SK-N-SH treated with all-trans-retinoic acid at 6 μM for 48 hours (cell line): ENCODE results near the gene CCL16.

Source experiments
- ATAC-seq: fragments of 200-7000 bp; cut with Tn5 transposase; 3 replicates; pipeline ENCODE4 v1.9.1; 2020; ENCODE audit warnings: mild to moderate bottlenecking, moderate library complexity
- BACH2 ChIP-seq: fragments of 250-450 bp; sonication (Bioruptor Pico); IDR thresholded peaks from 2 replicates; pipeline ENCODE4 v1.9.0; 2021; ENCODE audit warnings: mild to moderate bottlenecking, borderline replicate concordance
- CSDC2 ChIP-seq: fragments of 250-450 bp; sonication (Bioruptor Pico); IDR thresholded peaks from 2 replicates; pipeline ENCODE4 v1.5.0; 2020; ENCODE audit warnings: mild to moderate bottlenecking, moderate library complexity
- ESRRG ChIP-seq: fragments of 250-450 bp; sonication (Bioruptor Pico); IDR thresholded peaks from 2 replicates; pipeline ENCODE4 v1.6.1; 2021; ENCODE audit warnings: mild to moderate bottlenecking
- GLIS3 ChIP-seq: fragments of 250-450 bp; sonication (Bioruptor Pico); IDR thresholded peaks from 2 replicates; pipeline ENCODE4 v1.5.0; 2020; ENCODE audit warnings: mild to moderate bottlenecking, moderate library complexity
- ISL1 ChIP-seq: fragments of 250-450 bp; sonication (Bioruptor Pico); IDR thresholded peaks from 2 replicates; pipeline ENCODE4 v2.1.2; 2022; ENCODE audit warnings: mild to moderate bottlenecking, moderate library complexity
- OSR1 ChIP-seq: fragments of 250-450 bp; sonication (Bioruptor Pico); IDR thresholded peaks from 2 replicates; pipeline ENCODE4 v1.8.0; 2022; ENCODE audit warnings: moderate library complexity, mild to moderate bottlenecking, inconsistent platforms
- PPARA ChIP-seq: fragments of 250-450 bp; sonication (Bioruptor Pico); IDR thresholded peaks from 2 replicates; pipeline ENCODE4 v1.5.0; 2020; ENCODE audit warnings: mild to moderate bottlenecking, borderline replicate concordance
- RARB ChIP-seq: fragments of 250-450 bp; sonication (Bioruptor Pico); IDR thresholded peaks from 2 replicates; pipeline ENCODE4 v1.8.0; 2021; ENCODE audit warnings: mild to moderate bottlenecking, moderate library complexity
- SNAI2 ChIP-seq: fragments of 250-450 bp; sonication (Bioruptor Pico); IDR thresholded peaks from 2 replicates; pipeline ENCODE4 v1.5.0; 2020; ENCODE audit warnings: mild to moderate bottlenecking, moderate library complexity
- TCF4 ChIP-seq: fragments of 250-450 bp; sonication (Bioruptor Pico); IDR thresholded peaks from 2 replicates; pipeline ENCODE4 v1.8.0; 2021; ENCODE audit warnings: mild to moderate bottlenecking, moderate library complexity, borderline replicate concordance
- TOX ChIP-seq: fragments of 250-450 bp; sonication (Bioruptor Pico); IDR thresholded peaks from 2 replicates; pipeline ENCODE4 v1.8.0; 2021; ENCODE audit warnings: mild to moderate bottlenecking, moderate library complexity, borderline replicate concordance
- ZC3H10 ChIP-seq: fragments of 250-450 bp; sonication (Bioruptor Pico); IDR thresholded peaks from 2 replicates; pipeline ENCODE4 v1.5.1; 2021; ENCODE audit warnings: mild to moderate bottlenecking, moderate library complexity
- ZFP3 ChIP-seq: fragments of 250-450 bp; sonication (Bioruptor Pico); IDR thresholded peaks from 2 replicates; pipeline ENCODE4 v1.5.0; 2020; ENCODE audit warnings: mild to moderate bottlenecking, moderate library complexity
- ZNF565 ChIP-seq: fragments of 450-650 bp; formaldehyde crosslinking; conservative IDR thresholded peaks from 2 replicates; pipeline ENCODE4 v1.5.0; 2020; ENCODE audit warnings: low read depth, mild to moderate bottlenecking, moderate library complexity
- ZNF70 ChIP-seq: fragments of 450-650 bp; formaldehyde crosslinking; IDR thresholded peaks from 2 replicates; pipeline ENCODE4 v1.5.0; 2020; ENCODE audit warnings: mild to moderate bottlenecking, moderate library complexity
- ZNF8 ChIP-seq: fragments of 450-650 bp; formaldehyde crosslinking; IDR thresholded peaks from 2 replicates; pipeline ENCODE4 v1.5.0; 2020; ENCODE audit warnings: mild to moderate bottlenecking, moderate library complexity
- TF ChIP-seq, protein P1 (sequence below): fragments of 250-450 bp; sonication (Bioruptor Pico); IDR thresholded peaks from 2 replicates; pipeline ENCODE4 v1.5.1; 2021; ENCODE audit warnings: mild to moderate bottlenecking, moderate library complexity
- TF ChIP-seq, protein P2 (sequence below): fragments of 250-450 bp; sonication (Bioruptor Pico); IDR thresholded peaks from 2 replicates; pipeline ENCODE4 v1.5.0; 2020; ENCODE audit warnings: mild to moderate bottlenecking, moderate library complexity
- TF ChIP-seq, protein P3 (sequence below): fragments of 250-450 bp; sonication (Bioruptor Pico); IDR thresholded peaks from 2 replicates; pipeline ENCODE4 v1.8.0; 2021; ENCODE audit warnings: low read depth, mild to moderate bottlenecking, moderate library complexity, borderline replicate concordance
- TF ChIP-seq, protein P4 (sequence below): fragments of 250-450 bp; sonication (Bioruptor Pico); IDR thresholded peaks from 2 replicates; pipeline ENCODE4 v1.8.0; 2020; ENCODE audit warnings: mild to moderate bottlenecking, moderate library complexity, borderline replicate concordance

CCL16 gene

DNA sequence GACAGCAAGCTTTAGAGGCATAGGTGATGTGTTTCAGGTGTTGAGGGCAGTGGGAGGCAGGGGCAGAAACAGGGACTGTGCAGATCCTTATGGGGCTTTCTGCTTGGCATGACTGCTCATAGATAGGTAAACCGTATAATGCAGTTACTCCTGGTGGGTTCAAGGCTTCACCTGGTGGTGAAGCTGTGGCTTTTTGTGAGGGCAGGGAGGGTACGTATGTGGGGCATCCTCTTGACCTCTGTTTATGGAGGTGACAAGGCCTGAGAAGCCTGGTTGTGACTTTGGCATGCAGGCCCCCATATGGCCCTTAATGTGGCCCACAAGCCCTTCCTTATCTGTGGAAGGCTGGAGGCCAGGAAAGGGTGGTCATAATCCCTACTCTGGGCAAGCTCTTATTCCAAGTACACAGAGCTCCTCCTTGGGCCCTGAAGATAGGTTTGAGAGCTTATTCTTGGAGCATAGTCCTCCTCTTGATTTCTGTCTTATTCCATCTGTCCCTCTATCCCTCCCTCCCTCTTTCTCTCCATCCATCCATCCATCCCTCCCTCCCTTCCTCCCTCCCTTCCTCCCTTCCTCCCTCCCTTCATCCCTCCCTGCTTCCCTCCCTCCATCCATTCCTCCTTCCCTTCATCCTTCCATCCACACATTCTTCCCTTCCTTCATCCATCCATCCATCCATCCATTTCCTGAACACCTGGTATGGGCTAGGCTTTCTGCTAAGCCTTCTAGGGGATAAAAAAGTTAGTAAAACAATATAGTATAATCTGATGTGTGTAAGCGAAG lies 1.3 kb upstream of the CCL16 start:
- no peak for TF ChIP-seq ZC3H10 (CRISPR knock-in tag)
- TF ChIP-seq, protein P1, sequence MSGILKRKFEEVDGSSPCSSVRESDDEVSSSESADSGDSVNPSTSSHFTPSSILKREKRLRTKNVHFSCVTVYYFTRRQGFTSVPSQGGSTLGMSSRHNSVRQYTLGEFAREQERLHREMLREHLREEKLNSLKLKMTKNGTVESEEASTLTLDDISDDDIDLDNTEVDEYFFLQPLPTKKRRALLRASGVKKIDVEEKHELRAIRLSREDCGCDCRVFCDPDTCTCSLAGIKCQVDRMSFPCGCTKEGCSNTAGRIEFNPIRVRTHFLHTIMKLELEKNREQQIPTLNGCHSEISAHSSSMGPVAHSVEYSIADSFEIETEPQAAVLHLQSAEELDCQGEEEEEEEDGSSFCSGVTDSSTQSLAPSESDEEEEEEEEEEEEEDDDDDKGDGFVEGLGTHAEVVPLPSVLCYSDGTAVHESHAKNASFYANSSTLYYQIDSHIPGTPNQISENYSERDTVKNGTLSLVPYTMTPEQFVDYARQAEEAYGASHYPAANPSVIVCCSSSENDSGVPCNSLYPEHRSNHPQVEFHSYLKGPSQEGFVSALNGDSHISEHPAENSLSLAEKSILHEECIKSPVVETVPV (CRISPR knock-in tag) = no peak
- no peak for TF ChIP-seq ZNF565
- no peak for TF ChIP-seq TOX (CRISPR knock-in tag)
- TF ChIP-seq ZNF70 (CRISPR knock-in tag) = no peak
- TF ChIP-seq, protein P2, sequence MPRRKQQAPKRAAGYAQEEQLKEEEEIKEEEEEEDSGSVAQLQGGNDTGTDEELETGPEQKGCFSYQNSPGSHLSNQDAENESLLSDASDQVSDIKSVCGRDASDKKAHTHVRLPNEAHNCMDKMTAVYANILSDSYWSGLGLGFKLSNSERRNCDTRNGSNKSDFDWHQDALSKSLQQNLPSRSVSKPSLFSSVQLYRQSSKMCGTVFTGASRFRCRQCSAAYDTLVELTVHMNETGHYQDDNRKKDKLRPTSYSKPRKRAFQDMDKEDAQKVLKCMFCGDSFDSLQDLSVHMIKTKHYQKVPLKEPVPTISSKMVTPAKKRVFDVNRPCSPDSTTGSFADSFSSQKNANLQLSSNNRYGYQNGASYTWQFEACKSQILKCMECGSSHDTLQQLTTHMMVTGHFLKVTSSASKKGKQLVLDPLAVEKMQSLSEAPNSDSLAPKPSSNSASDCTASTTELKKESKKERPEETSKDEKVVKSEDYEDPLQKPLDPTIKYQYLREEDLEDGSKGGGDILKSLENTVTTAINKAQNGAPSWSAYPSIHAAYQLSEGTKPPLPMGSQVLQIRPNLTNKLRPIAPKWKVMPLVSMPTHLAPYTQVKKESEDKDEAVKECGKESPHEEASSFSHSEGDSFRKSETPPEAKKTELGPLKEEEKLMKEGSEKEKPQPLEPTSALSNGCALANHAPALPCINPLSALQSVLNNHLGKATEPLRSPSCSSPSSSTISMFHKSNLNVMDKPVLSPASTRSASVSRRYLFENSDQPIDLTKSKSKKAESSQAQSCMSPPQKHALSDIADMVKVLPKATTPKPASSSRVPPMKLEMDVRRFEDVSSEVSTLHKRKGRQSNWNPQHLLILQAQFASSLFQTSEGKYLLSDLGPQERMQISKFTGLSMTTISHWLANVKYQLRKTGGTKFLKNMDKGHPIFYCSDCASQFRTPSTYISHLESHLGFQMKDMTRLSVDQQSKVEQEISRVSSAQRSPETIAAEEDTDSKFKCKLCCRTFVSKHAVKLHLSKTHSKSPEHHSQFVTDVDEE (CRISPR knock-in tag) = no peak
- no peak for TF ChIP-seq SNAI2 (CRISPR knock-in tag)
- TF ChIP-seq RARB (CRISPR knock-in tag) = no peak
- TF ChIP-seq ESRRG (CRISPR knock-in tag) = no peak
- TF ChIP-seq, protein P3, sequence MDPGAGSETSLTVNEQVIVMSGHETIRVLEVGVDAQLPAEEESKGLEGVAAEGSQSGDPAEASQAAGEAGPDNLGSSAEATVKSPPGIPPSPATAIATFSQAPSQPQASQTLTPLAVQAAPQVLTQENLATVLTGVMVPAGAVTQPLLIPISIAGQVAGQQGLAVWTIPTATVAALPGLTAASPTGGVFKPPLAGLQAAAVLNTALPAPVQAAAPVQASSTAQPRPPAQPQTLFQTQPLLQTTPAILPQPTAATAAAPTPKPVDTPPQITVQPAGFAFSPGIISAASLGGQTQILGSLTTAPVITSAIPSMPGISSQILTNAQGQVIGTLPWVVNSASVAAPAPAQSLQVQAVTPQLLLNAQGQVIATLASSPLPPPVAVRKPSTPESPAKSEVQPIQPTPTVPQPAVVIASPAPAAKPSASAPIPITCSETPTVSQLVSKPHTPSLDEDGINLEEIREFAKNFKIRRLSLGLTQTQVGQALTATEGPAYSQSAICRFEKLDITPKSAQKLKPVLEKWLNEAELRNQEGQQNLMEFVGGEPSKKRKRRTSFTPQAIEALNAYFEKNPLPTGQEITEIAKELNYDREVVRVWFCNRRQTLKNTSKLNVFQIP (CRISPR knock-in tag) = no peak
- TF ChIP-seq ZFP3 (CRISPR knock-in tag) = no peak
- TF ChIP-seq GLIS3 (CRISPR knock-in tag) = no peak
- TF ChIP-seq ISL1 = no peak
- TF ChIP-seq CSDC2 (CRISPR knock-in tag) = no peak
- TF ChIP-seq ZNF8 (CRISPR knock-in tag) = no peak
- no peak for TF ChIP-seq BACH2 (CRISPR knock-in tag)
- no peak for TF ChIP-seq PPARA
- ATAC-seq = no peak

DNA sequence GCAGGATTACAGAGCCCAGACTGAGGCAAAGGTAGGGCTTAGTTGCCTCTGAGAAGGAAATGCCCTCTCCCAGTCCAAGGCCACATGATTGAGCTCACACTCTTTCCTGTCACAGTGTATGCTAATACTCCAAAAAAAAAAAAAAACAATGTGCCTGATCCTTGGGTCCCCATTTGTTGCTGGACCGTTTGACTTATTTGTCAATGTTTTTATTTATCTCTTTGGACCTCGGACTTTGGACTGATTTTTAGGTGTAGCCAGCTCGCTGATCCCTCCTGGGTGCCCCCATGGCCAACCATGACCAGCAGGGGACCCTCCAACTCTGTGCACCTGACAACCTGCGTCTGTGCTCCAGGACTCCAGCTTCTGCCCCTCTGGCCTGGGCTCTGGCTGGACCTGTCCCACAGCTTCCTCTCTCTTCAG lies 622 bp upstream of the CCL16 start:
- no peak for ATAC-seq
- TF ChIP-seq ZNF70 (CRISPR knock-in tag) (no peak), TOX (CRISPR knock-in tag) (no peak)
- TF ChIP-seq, protein P1 (CRISPR knock-in tag) = no peak

DNA sequence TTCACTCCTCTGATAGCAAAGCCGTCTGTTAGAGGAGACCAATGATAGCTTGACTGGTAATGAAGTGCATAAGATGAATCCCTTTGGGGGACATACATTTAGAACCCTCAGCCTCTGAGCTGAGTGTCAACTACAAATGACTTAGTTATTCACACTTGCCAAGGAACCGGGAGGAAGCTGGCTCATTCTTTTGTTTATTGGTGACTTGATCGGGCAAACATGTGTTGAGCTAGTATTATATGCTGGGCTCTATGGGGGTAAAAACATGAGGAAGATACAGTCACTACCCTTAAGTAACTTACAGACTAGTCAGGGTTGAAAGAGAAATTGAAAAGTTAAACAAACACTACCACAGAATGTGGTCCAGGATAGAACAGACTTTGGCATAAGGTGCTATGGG lies 3.0 kb downstream of the CCL16 start:
- no peak for ATAC-seq
- TF ChIP-seq ISL1 (no peak), OSR1 (CRISPR knock-in tag) (no peak), TCF4 (CRISPR knock-in tag) (no peak), TOX (CRISPR knock-in tag) (no peak)
- TF ChIP-seq, protein P3 (CRISPR knock-in tag) = no peak
- TF ChIP-seq, all 23 proteins: peak for 0

DNA sequence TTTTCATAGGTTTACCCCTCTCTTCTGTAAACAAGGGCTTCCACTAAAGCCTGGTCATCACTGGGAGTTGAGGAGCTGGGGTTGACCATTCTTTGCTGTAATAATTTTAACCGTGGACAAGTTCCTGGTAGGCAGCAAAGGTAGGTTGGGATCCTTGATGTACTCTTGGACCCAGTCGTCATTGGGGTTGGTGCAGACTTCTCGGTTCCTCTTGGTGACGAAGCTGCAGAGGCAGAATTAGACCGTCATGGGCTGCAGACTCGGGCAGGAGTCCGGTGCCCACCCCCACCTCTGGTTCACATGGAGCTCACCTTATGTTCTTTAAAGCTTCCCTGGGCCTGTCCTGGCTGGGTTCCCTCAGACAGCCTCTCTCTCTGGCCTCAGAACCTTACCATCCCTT lies 3.8 kb downstream of the CCL16 start:
- no peak for ATAC-seq
- TF ChIP-seq, protein P4, sequence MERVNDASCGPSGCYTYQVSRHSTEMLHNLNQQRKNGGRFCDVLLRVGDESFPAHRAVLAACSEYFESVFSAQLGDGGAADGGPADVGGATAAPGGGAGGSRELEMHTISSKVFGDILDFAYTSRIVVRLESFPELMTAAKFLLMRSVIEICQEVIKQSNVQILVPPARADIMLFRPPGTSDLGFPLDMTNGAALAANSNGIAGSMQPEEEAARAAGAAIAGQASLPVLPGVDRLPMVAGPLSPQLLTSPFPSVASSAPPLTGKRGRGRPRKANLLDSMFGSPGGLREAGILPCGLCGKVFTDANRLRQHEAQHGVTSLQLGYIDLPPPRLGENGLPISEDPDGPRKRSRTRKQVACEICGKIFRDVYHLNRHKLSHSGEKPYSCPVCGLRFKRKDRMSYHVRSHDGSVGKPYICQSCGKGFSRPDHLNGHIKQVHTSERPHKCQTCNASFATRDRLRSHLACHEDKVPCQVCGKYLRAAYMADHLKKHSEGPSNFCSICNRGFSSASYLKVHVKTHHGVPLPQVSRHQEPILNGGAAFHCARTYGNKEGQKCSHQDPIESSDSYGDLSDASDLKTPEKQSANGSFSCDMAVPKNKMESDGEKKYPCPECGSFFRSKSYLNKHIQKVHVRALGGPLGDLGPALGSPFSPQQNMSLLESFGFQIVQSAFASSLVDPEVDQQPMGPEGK (CRISPR knock-in tag) = no peak
- TF ChIP-seq GLIS3 (CRISPR knock-in tag) (no peak), ZNF8 (CRISPR knock-in tag) (no peak), TOX (CRISPR knock-in tag) (no peak)
- TF ChIP-seq, protein P2 (CRISPR knock-in tag) = no peak
